H9 (cell line): ENCODE results near the gene PDE2A. TPM values are rescaled to one million over a fixed set of nuclear protein-coding genes. Genes with fewer than 3 reads are reported as not detected.

Experiments used
- DNase-seq: peaks from one replicate; pipeline ENCODE4 v3.0.0-alpha.2; 2017
- H2AFZ ChIP-seq: one replicate; pipeline ENCODE4 v1.6.1; 2013; ENCODE audit warnings: mild to moderate bottlenecking, low read length, control low read depth, moderate library complexity
- H2AK5ac ChIP-seq: 2 replicates; pipeline ENCODE4 v1.6.1; 2013; ENCODE audit warnings: low read length, control low read depth, mixed read lengths; ENCODE audit not compliant: insufficient read length
- H2BK120ac ChIP-seq: one replicate; pipeline ENCODE4 v1.6.1; 2013; ENCODE audit warnings: low read depth, mild to moderate bottlenecking, low read length, control low read depth, inconsistent platforms; ENCODE audit not compliant: poor library complexity, severe bottlenecking
- H2BK12ac ChIP-seq: 2 replicates; pipeline ENCODE4 v1.6.1; 2013; ENCODE audit warnings: low read length, control low read depth, mixed read lengths, low read depth; ENCODE audit not compliant: insufficient read length
- H2BK15ac ChIP-seq: 2 replicates; pipeline ENCODE4 v1.6.1; 2013; ENCODE audit warnings: low read depth, low read length, control low read depth
- H2BK20ac ChIP-seq: one replicate; pipeline ENCODE4 v1.6.1; 2013; ENCODE audit warnings: low read depth, mild to moderate bottlenecking, low read length, control low read depth, inconsistent platforms; ENCODE audit not compliant: poor library complexity, severe bottlenecking
- H2BK5ac ChIP-seq: 2 replicates; pipeline ENCODE4 v1.6.1; 2013; ENCODE audit warnings: low read length, control low read depth, mixed read lengths; ENCODE audit not compliant: insufficient read length
- H3K14ac ChIP-seq: 2 replicates; pipeline ENCODE4 v1.6.1; 2013; ENCODE audit warnings: low read length, control low read depth; ENCODE audit not compliant: insufficient read depth
- H3K18ac ChIP-seq: 2 replicates; pipeline ENCODE4 v1.6.1; 2013; ENCODE audit warnings: low read depth, mild to moderate bottlenecking, mixed read lengths, low read length, control low read depth; ENCODE audit not compliant: insufficient read length
- H3K23ac ChIP-seq: 2 replicates; pipeline ENCODE4 v1.6.1; 2013; ENCODE audit warnings: low read length, control low read depth, mixed read lengths, low read depth; ENCODE audit not compliant: insufficient read length
- H3K23me2 ChIP-seq: 2 replicates; pipeline ENCODE4 v1.6.1; 2013; ENCODE audit warnings: low read depth, mild to moderate bottlenecking, mixed read lengths, low read length, control low read depth; ENCODE audit not compliant: insufficient read length, poor library complexity, severe bottlenecking
- H3K27ac ChIP-seq: 2 replicates; pipeline ENCODE4 v1.5.1; 2013; ENCODE audit warnings: low read length, control low read depth, mixed read lengths, low read depth; ENCODE audit not compliant: insufficient read length
- H3K27me3 ChIP-seq: 2 replicates; pipeline ENCODE4 v1.6.1; 2013; ENCODE audit warnings: low read length, control low read depth, inconsistent platforms; ENCODE audit not compliant: insufficient read depth
- H3K4ac ChIP-seq: 2 replicates; pipeline ENCODE4 v1.6.1; 2013; ENCODE audit warnings: low read depth, mild to moderate bottlenecking, control low read depth, inconsistent platforms, low read length, moderate library complexity
- H3K4me1 ChIP-seq: 2 replicates; pipeline ENCODE4 v1.6.1; 2013; ENCODE audit warnings: low read length, control low read depth, inconsistent platforms; ENCODE audit not compliant: insufficient read depth
- H3K4me2 ChIP-seq: 2 replicates; pipeline ENCODE4 v1.6.1; 2013; ENCODE audit warnings: low read length, control low read depth, mixed read lengths; ENCODE audit not compliant: insufficient read length, insufficient read depth
- H3K56ac ChIP-seq: 2 replicates; pipeline ENCODE4 v1.6.1; 2013; ENCODE audit warnings: low read depth, mild to moderate bottlenecking, mixed read lengths, low read length, control low read depth; ENCODE audit not compliant: insufficient read length
- H3K79me1 ChIP-seq: 2 replicates; pipeline ENCODE4 v1.6.1; 2013; ENCODE audit warnings: low read depth, mild to moderate bottlenecking, moderate library complexity, low read length, control low read depth, inconsistent platforms; ENCODE audit not compliant: insufficient read depth, poor library complexity, severe bottlenecking
- H3K79me2 ChIP-seq: 2 replicates; pipeline ENCODE4 v1.6.1; 2013; ENCODE audit warnings: low read length, control low read depth, inconsistent platforms; ENCODE audit not compliant: insufficient read depth
- H3K9ac ChIP-seq: 2 replicates; pipeline ENCODE4 v1.6.1; 2013; ENCODE audit warnings: low read length, control low read depth, mixed read lengths; ENCODE audit not compliant: insufficient read length; ENCODE audit errors: extremely low read depth
- H3K9me3 ChIP-seq: one replicate; pipeline ENCODE4 v1.6.1; 2013; ENCODE audit warnings: low read depth, low read length, inconsistent platforms; ENCODE audit not compliant: control insufficient read depth
- H3T11ph ChIP-seq: one replicate; pipeline ENCODE4 v1.6.1; 2013; ENCODE audit warnings: mild to moderate bottlenecking, low read length, control low read depth, inconsistent platforms
- H4K20me1 ChIP-seq: one replicate; pipeline ENCODE4 v1.6.1; 2013; ENCODE audit not compliant: control insufficient read depth, insufficient read length, insufficient read depth
- H4K5ac ChIP-seq: 2 replicates; pipeline ENCODE4 v1.6.1; 2013; ENCODE audit warnings: low read depth, mild to moderate bottlenecking, mixed read lengths, low read length, control low read depth; ENCODE audit not compliant: insufficient read length
- H4K8ac ChIP-seq: replicated peaks from 2 replicates; pipeline ENCODE4 v1.6.1; 2013; ENCODE audit warnings: low read length, control low read depth, mixed read lengths, low read depth; ENCODE audit not compliant: insufficient read length
- H4K91ac ChIP-seq: 2 replicates; pipeline ENCODE4 v1.6.1; 2013; ENCODE audit warnings: low read depth, mild to moderate bottlenecking, moderate library complexity, mixed read lengths, low read length, control low read depth; ENCODE audit not compliant: insufficient read length
- H3K27ac Mint-ChIP-seq, 3 experiments: 2 replicates in 2 of 3; 3 replicates in 1 of 3; pipeline ENCODE4 v1.8.0; 2020 to 2021; ENCODE audit warnings: mixed read lengths in 3 of 3, mild to moderate bottlenecking in 1 of 3, moderate library complexity in 1 of 3
- H3K27me3 Mint-ChIP-seq: 2 replicates; pipeline ENCODE4 v1.8.0; 2021; ENCODE audit warnings: low read depth, mild to moderate bottlenecking, moderate library complexity, mixed read lengths
- H3K36me3 Mint-ChIP-seq, 3 experiments: 2 replicates in 2 of 3; 3 replicates in 1 of 3; pipeline ENCODE4 v1.8.0; 2020 to 2021; ENCODE audit warnings: low read depth in 3 of 3, mixed read lengths in 3 of 3; ENCODE audit not compliant: insufficient read depth in 1 of 3
- H3K4me1 Mint-ChIP-seq, 2 experiments: 2 replicates each; pipeline ENCODE4 v1.8.0; 2020; ENCODE audit warnings: mixed read lengths in 2 of 2
- H3K4me3 Mint-ChIP-seq, 2 experiments: 2 replicates in 1 of 2; 3 replicates in 1 of 2; pipeline ENCODE4 v1.8.0; 2020 to 2021; ENCODE audit warnings: mild to moderate bottlenecking in 2 of 2, mixed read lengths in 2 of 2, moderate library complexity in 1 of 2
- H3K9me3 Mint-ChIP-seq, 2 experiments: 2 replicates in 1 of 2; 3 replicates in 1 of 2; pipeline ENCODE4 v1.8.0; 2020; ENCODE audit warnings: mild to moderate bottlenecking in 2 of 2, mixed read lengths in 2 of 2, moderate library complexity in 1 of 2
- CTCF ChIP-seq: fragments of 200-600 bp; sonication (generic); conservative IDR thresholded peaks from 3 replicates; pipeline ENCODE4 v1.8.0; 2021; ENCODE audit warnings: antibody characterized with exemption, mild to moderate bottlenecking
- WGBS: extraction: QIAGEN DNeasy Blood & Tissue Kit; methylation state at CpG from one replicate; pipeline ENCODE4 v1.1.7; 2013; ENCODE audit warnings: missing lambda C conversion rate, low lambda C conversion rate, mixed read lengths; ENCODE audit not compliant: insufficient read length; ENCODE audit errors: extremely low coverage; 5-methylcytosine and 5-hydroxymethylcytosine counted together
- total RNA-seq: library from RNA; stranded (reverse); gene quantifications from 2 replicates; pipeline ENCODE4 v1.2.1, GENCODE V29; 2021

Gene PDE2A
- total RNA-seq, 1 experiment from 2014 or later = 3.4 TPM

GRCh38 chr11:72615329-72615728 lies 58.9 kb downstream of the PDE2A start:
- H3K27me3 ChIP-seq = no peaks in the 10 kb centered on the region; the same call in 1 of the 2 replicates
- DNase-seq = no peak
- H3K56ac ChIP-seq = no peak overlapping the region
- no peak overlapping the region for H2BK12ac ChIP-seq
- H3K27ac ChIP-seq = no peak overlapping the region
- H3K9me3 Mint-ChIP-seq = no peaks in the 10 kb centered on the region
- no peak overlapping the region for H3K9ac ChIP-seq
- H3K27ac Mint-ChIP-seq = no peak overlapping the region; a peak in 1 of 7 replicates
- H4K20me1 ChIP-seq = peaks cover 2% of the 10 kb centered on the region
- no peak overlapping the region for H2BK120ac ChIP-seq
- no peak overlapping the region for H4K8ac ChIP-seq
- no peak for TF ChIP-seq CTCF
- peaks cover 5 to 28% of the 10 kb centered on the region in 2 experiments for H3K4me1 Mint-ChIP-seq
- no peak overlapping the region for H2AK5ac ChIP-seq
- H2BK20ac ChIP-seq = no peak overlapping the region
- H3K36me3 Mint-ChIP-seq = no peaks in the 10 kb centered on the region
- H2AFZ ChIP-seq = no peak overlapping the region
- no peak overlapping the region for H3K14ac ChIP-seq
- WGBS = no CpG with 5 or more reads among the region's 3 CpGs
- H3K4me2 ChIP-seq = no peak overlapping the region
- H3K4ac ChIP-seq = no peak overlapping the region
- H3T11ph ChIP-seq = no peak overlapping the region
- no peak overlapping the region for H4K91ac ChIP-seq
- H3K9me3 ChIP-seq = no peaks in the 10 kb centered on the region
- H4K5ac ChIP-seq = no peak overlapping the region
- H3K18ac ChIP-seq = no peak overlapping the region
- no peaks in the 10 kb centered on the region for H3K4me1 ChIP-seq
- H3K27me3 Mint-ChIP-seq = peaks cover 44% of the 10 kb centered on the region
- H3K79me1 ChIP-seq = no peaks in the 10 kb centered on the region
- H3K23me2 ChIP-seq = no peaks in the 10 kb centered on the region
- no peak overlapping the region for H3K23ac ChIP-seq
- no peak overlapping the region for H2BK5ac ChIP-seq
- H2BK15ac ChIP-seq = no peak overlapping the region
- no peak overlapping the region for H3K4me3 Mint-ChIP-seq
- no peaks in the 10 kb centered on the region for H3K79me2 ChIP-seq
